H1 (cell line): ENCODE data around the gene MAPK9. TPM values are rescaled to one million over a fixed set of nuclear protein-coding genes. Genes with fewer than 3 reads are reported as not detected.

Source experiments
- CTCF ChIA-PET: fragments of 300-600 bp; sonication (Branson Sonifier 250); formaldehyde crosslinking; loops from one replicate; lab custom pipeline; 2021; ENCODE audit not compliant: partially characterized antibody; lab: Charles Lee
- POLR2A ChIA-PET: fragments of 300-600 bp; sonication (Branson Sonifier 250); formaldehyde crosslinking; loops from one replicate; lab custom pipeline; 2021; ENCODE audit warnings: inconsistent platforms; ENCODE audit not compliant: partially characterized antibody; lab: Charles Lee
- DNase-seq, 2 experiments: peaks; one replicate each; pipeline versions ENCODE4 v3.0.0 to v3.0.0-alpha.2; 2010 to 2022; ENCODE audit warnings: low spot score in 2 of 2, low read depth in 1 of 2, mixed read lengths in 1 of 2
- FAIRE-seq: peaks from 2 replicates; lab custom pipeline; 2011; peaks lifted over from hg19 to GRCh38; lab: Jason Lieb, UNC
- H2AFZ ChIP-seq: 2 replicates; pipeline ENCODE4 v1.8.1; 2012; ENCODE audit warnings: low read length, inconsistent platforms
- H2AK5ac ChIP-seq: 2 replicates; pipeline ENCODE4 v1.6.1; 2013; ENCODE audit warnings: low read depth, low read length
- H2BK120ac ChIP-seq: replicated peaks from 2 replicates; pipeline ENCODE3; 2013; ENCODE audit warnings: low read depth, low read length, inconsistent platforms
- H2BK12ac ChIP-seq: 2 replicates; pipeline ENCODE4 v1.6.1; 2013; ENCODE audit warnings: low read depth, low read length
- H2BK15ac ChIP-seq: 2 replicates; pipeline ENCODE4 v1.6.1; 2013; ENCODE audit warnings: low read length
- H2BK20ac ChIP-seq: 2 replicates; pipeline ENCODE4 v1.6.1; 2013; ENCODE audit warnings: low read length
- H2BK5ac ChIP-seq: 2 replicates; pipeline ENCODE4 v1.6.1; 2013; ENCODE audit warnings: low read depth, low read length
- H3K14ac ChIP-seq: 2 replicates; pipeline ENCODE4 v1.6.1; 2013; ENCODE audit warnings: inconsistent platforms; ENCODE audit not compliant: insufficient read length
- H3K18ac ChIP-seq: 2 replicates; pipeline ENCODE4 v1.6.1; 2013; ENCODE audit warnings: low read length; ENCODE audit errors: extremely low read depth
- H3K23ac ChIP-seq: 2 replicates; pipeline ENCODE4 v1.6.1; 2013; ENCODE audit warnings: inconsistent platforms; ENCODE audit not compliant: insufficient read length
- H3K23me2 ChIP-seq: 2 replicates; pipeline ENCODE4 v1.6.1; 2013; ENCODE audit warnings: low read depth, low read length
- H3K27ac ChIP-seq: 2 replicates; pipeline ENCODE4 v1.6.1; 2011; ENCODE audit warnings: low read depth, low read length, inconsistent platforms
- H3K27me3 ChIP-seq, 4 experiments: replicated peaks in 1 of 4; 1 replicate in 1 of 4; 2 replicates in 3 of 4; pipeline versions ENCODE4 v1.6.1 to v1.8.1; 2011 to 2013; ENCODE audit warnings: low read length in 3 of 4, mild to moderate bottlenecking in 3 of 4, inconsistent platforms in 2 of 4, mixed read lengths in 2 of 4, moderate library complexity in 1 of 4; ENCODE audit not compliant: control insufficient read depth in 3 of 4, insufficient read depth in 3 of 4; ENCODE audit errors: extremely low read depth in 1 of 4
- H3K36me3 ChIP-seq, 4 experiments: 2 replicates each; pipeline versions ENCODE4 v1.6.1 to v1.8.1; 2011 to 2013; ENCODE audit warnings: mild to moderate bottlenecking in 4 of 4, low read length in 3 of 4, moderate library complexity in 2 of 4, control low read depth in 1 of 4, inconsistent platforms in 1 of 4; ENCODE audit not compliant: insufficient read depth in 4 of 4, control insufficient read depth in 2 of 4
- H3K4ac ChIP-seq: replicated peaks from 2 replicates; pipeline ENCODE3; 2013; ENCODE audit warnings: low read length, low read depth, mixed read lengths, inconsistent platforms; ENCODE audit not compliant: insufficient read length
- H3K4me1 ChIP-seq, 4 experiments: replicated peaks in 1 of 4; 1 replicate in 1 of 4; 2 replicates in 3 of 4; pipeline versions ENCODE4 v1.6.1 to v1.8.1; 2011 to 2013; ENCODE audit warnings: low read length in 3 of 4, inconsistent platforms in 2 of 4, mixed read lengths in 1 of 4; ENCODE audit not compliant: insufficient read depth in 4 of 4, control insufficient read depth in 3 of 4
- H3K4me2 ChIP-seq, 2 experiments: 2 replicates each; pipeline versions ENCODE4 v1.6.1 to v1.8.1; 2011 to 2013; ENCODE audit warnings: low read depth in 2 of 2, low read length in 2 of 2, control low read depth in 1 of 2, inconsistent platforms in 1 of 2, mild to moderate bottlenecking in 1 of 2; ENCODE audit not compliant: insufficient read depth in 1 of 2
- H3K4me3 ChIP-seq, 4 experiments: fragments of 200-600, 300-600 bp in 1 of 4; sonication (generic), shearing (Covaris generic), sonication (Bioruptor Twin) in 1 of 4; 2 replicates each; pipeline versions ENCODE4 v1.5.1 to v1.8.1; 2011 to 2016; ENCODE audit warnings: low read length in 4 of 4, low read depth in 3 of 4, control low read depth in 2 of 4, inconsistent platforms in 2 of 4, mild to moderate bottlenecking in 2 of 4, mixed read lengths in 1 of 4, moderate library complexity in 1 of 4; ENCODE audit not compliant: insufficient read depth in 2 of 4; ENCODE audit errors: extremely low read depth in 1 of 4
- H3K56ac ChIP-seq: replicated peaks from 2 replicates; pipeline ENCODE3; 2013; ENCODE audit warnings: low read depth, mild to moderate bottlenecking, mixed read lengths, low read length, inconsistent platforms; ENCODE audit not compliant: insufficient read length
- H3K79me1 ChIP-seq: 2 replicates; pipeline ENCODE4 v1.6.1; 2013; ENCODE audit warnings: low read depth, low read length, control low read depth
- H3K79me2 ChIP-seq, 2 experiments: 2 replicates each; pipeline versions ENCODE4 v1.6.1 to v1.8.1; 2012 to 2013; ENCODE audit warnings: low read length in 2 of 2, mild to moderate bottlenecking in 2 of 2, inconsistent platforms in 1 of 2; ENCODE audit not compliant: insufficient read depth in 2 of 2, control insufficient read depth in 1 of 2
- H3K9ac ChIP-seq, 4 experiments: replicated peaks in 1 of 4; 1 replicate in 1 of 4; 2 replicates in 3 of 4; pipeline versions ENCODE4 v1.6.1 to v1.8.1; 2011 to 2013; ENCODE audit warnings: low read depth in 3 of 4, low read length in 3 of 4, control low read depth in 2 of 4, mild to moderate bottlenecking in 2 of 4, moderate library complexity in 2 of 4, inconsistent platforms in 1 of 4; ENCODE audit errors: extremely low read depth in 1 of 4
- H3K9me3 ChIP-seq, 2 experiments: 2 replicates each; pipeline versions ENCODE4 v1.6.1 to v1.8.1; 2012 to 2013; ENCODE audit warnings: mild to moderate bottlenecking in 2 of 2, moderate library complexity in 2 of 2, control low read depth in 1 of 2, inconsistent platforms in 1 of 2, low read depth in 1 of 2, low read length in 1 of 2, mixed read lengths in 1 of 2; ENCODE audit not compliant: insufficient read depth in 2 of 2
- H4K20me1 ChIP-seq, 2 experiments: replicated peaks in 1 of 2; 2 replicates each; pipeline versions ENCODE3 to v1.8.1; 2011 to 2013; ENCODE audit warnings: inconsistent platforms in 2 of 2, low read length in 2 of 2, mild to moderate bottlenecking in 1 of 2; ENCODE audit not compliant: insufficient read depth in 2 of 2, control insufficient read depth in 1 of 2
- H4K5ac ChIP-seq: 2 replicates; pipeline ENCODE4 v1.6.1; 2013; ENCODE audit warnings: low read length, low read depth, mixed read lengths, inconsistent platforms; ENCODE audit not compliant: insufficient read length
- H4K8ac ChIP-seq: 2 replicates; pipeline ENCODE4 v1.8.0; 2013; ENCODE audit warnings: mild to moderate bottlenecking, moderate library complexity, low read length, inconsistent platforms; ENCODE audit not compliant: insufficient read depth; ENCODE audit errors: extremely low read depth
- H4K91ac ChIP-seq: replicated peaks from 2 replicates; pipeline ENCODE3; 2013; ENCODE audit warnings: low read length, mixed read lengths, inconsistent platforms; ENCODE audit not compliant: insufficient read length
- GABPA ChIP-seq: IDR thresholded peaks from 2 replicates; pipeline ENCODE4 v1.6.1; 2011; ENCODE audit warnings: mild to moderate bottlenecking, low read length, moderate library complexity, borderline replicate concordance; ENCODE audit not compliant: insufficient read depth
- POLR2A ChIP-seq, 2 experiments: IDR thresholded peaks; 1 replicate in 1 of 2; 2 replicates in 1 of 2; pipeline ENCODE4 v1.6.1; 2011; ENCODE audit warnings: low read depth in 2 of 2, low read length in 2 of 2, mild to moderate bottlenecking in 2 of 2; ENCODE audit errors: control extremely low read depth in 1 of 2
- TEAD4 ChIP-seq: IDR thresholded peaks from 2 replicates; pipeline ENCODE4 v1.6.1; 2012; ENCODE audit warnings: low read depth, low read length, inconsistent platforms, mixed read lengths
- WGBS, 2 experiments: shearing (Covaris generic) in 1 of 2; methylation state at CpG; one replicate each; pipeline versions ENCODE4 v1.1.6 to v1.1.7; 2013 to 2015; ENCODE audit warnings: low lambda C conversion rate in 2 of 2, mixed read lengths in 2 of 2, inconsistent platforms in 1 of 2, low coverage in 1 of 2, missing lambda C conversion rate in 1 of 2; ENCODE audit not compliant: insufficient replicate concordance in 2 of 2, insufficient coverage in 1 of 2, insufficient read length in 1 of 2; ENCODE audit errors: extremely low coverage in 1 of 2, missing lambda C conversion rate in 1 of 2; 5-methylcytosine and 5-hydroxymethylcytosine counted together
- polyA plus RNA-seq, 7 experiments: library from polyadenylated mRNA; depleted of rRNA in 3 of 7; stranded (reverse) in 5 of 7; unstranded in 2 of 7; fragments of >200 nt in 5 of 7; fragments of 200-250 nt in 2 of 7; gene quantifications; 1 replicate in 5 of 7; 2 replicates in 1 of 7; 4 replicates in 1 of 7; pipeline versions ENCODE4 v1.2.1 to v1.2.3, GENCODE V29; 2011 to 2013; ENCODE audit warnings: missing spikeins in 2 of 7, mixed read lengths in 2 of 7
- total RNA-seq: library from RNA; stranded (reverse); fragmentation: NEBNext Ultra II Directional; extraction: Animal tissue kit (Norgen Biotek cat#: 25700); gene quantifications from 2 replicates; pipeline ENCODE4 v1.2.1, GENCODE V29; 2021

MAPK9 gene
- total and polyA plus RNA-seq, 2 of the 8 experiments (the other 6 are each of a cell fraction or from before 2014, with no cell fraction given) = 22.3 to 43.7 TPM

DNA sequence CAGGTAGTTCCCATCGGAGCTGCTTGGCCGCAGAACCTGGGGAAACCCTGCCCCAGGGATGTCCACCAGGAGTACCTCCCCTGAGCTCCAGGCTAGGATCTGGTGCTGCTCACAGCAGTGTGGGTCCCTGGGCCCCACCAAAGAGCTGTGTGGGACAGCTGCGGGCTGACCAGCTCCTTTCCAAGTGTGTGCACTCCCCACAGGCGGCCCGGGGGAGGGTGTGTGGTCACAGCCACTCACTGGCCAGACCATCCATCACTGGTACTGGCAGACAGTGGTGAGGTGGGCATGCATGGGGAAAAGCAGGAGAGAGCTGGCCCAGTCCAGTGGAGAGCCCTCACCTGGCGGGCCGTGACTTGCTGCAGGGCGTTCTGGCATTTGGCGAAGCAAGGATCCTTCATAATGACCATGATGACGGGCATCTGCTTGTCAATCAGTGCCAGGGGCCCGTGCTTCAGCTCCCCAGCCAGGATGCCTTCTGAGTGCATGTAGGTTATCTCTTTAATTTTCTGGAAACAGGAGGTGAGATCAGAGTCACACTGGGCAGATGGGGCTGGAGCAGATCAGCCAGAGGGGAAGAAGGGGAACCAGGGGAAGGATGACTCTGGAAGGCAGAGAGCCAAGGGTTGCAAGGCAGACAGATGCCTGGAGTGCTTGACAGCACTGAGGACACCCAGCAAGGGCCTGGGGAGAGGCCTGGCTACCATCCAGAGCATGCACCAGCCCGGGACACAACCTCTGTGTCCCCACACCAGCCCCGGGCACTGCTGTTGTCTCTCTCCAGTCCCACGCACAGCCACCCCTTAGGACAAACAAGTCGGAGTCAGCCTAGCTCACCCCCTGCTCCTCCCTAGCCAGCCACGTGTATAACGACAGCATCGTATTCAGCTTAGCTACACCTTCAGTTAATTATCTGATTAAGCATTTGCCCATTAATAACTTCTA is 12.8 kb upstream of the MAPK9 start:
- H3K27ac ChIP-seq = no peak overlapping the region
- no peak overlapping the region for H2BK120ac ChIP-seq
- H2BK5ac ChIP-seq = no peak overlapping the region
- no peak overlapping the region for H4K5ac ChIP-seq
- peaks cover 18 to 71% (median 54%) of the 10 kb centered on the region in 4 experiments for H3K36me3 ChIP-seq
- FAIRE-seq = no peak
- no peak overlapping the region; the same call in 1 of the 2 replicates for H4K8ac ChIP-seq
- no peak overlapping the region for H3K9ac ChIP-seq
- 94% methylated on average over 17 of the region's 18 CpGs; no CpG with 5 or more reads in 1 of the 2 experiments for WGBS, 2 experiments
- no peak overlapping the region for H3K4ac ChIP-seq
- H4K20me1 ChIP-seq = peaks cover 5 to 7% of the 10 kb centered on the region in 2 experiments
- no peak overlapping the region for H4K91ac ChIP-seq
- no peaks in the 10 kb centered on the region for H3K27me3 ChIP-seq
- H3K18ac ChIP-seq = no peak overlapping the region
- no peak overlapping the region for H3K56ac ChIP-seq
- no peak overlapping the region for H2BK20ac ChIP-seq
- no peak overlapping the region for H3K4me3 ChIP-seq
- peak in 1 of 2 experiments; percentile 16; a peak in 1 of 3 replicates for TF ChIP-seq POLR2A (IDR thresholded peaks at IDR 0.05; ENCODE audit: control extremely low read depth in 1 of 2, low read depth in 2 of 2, low read length in 2 of 2)
- TF ChIP-seq TEAD4 = no peak
- TF ChIP-seq GABPA = no peak
- DNase-seq = no peak
- no peaks in the 10 kb centered on the region for H3K79me2 ChIP-seq
- H3K79me1 ChIP-seq = no peaks in the 10 kb centered on the region; the same call in 1 of the 2 replicates
- H3K4me1 ChIP-seq = no peaks in the 10 kb centered on the region
- no peak overlapping the region for H2AFZ ChIP-seq
- H3K23me2 ChIP-seq = no peaks in the 10 kb centered on the region
- no peak overlapping the region for H3K23ac ChIP-seq
- no peak overlapping the region for H2AK5ac ChIP-seq
- no peaks in the 10 kb centered on the region for H3K9me3 ChIP-seq
- H2BK15ac ChIP-seq = no peak overlapping the region
- ChIA-PET POLR2A (interaction anchor here (1.0 to 2.8 kb wide), 4 partner anchors 9 to 12 kb away, joined by 3 to 12 read pairs (median 7); no protein-coding TSS in a partner anchor), CTCF (interaction anchor here (0.5 to 8.5 kb wide), 5 partner anchors 10 to 102 kb away, joined by 3 to 93 read pairs (median 8); no protein-coding TSS in a partner anchor)
- no peak overlapping the region for H3K4me2 ChIP-seq
- H3K14ac ChIP-seq = no peak overlapping the region
- H2BK12ac ChIP-seq = no peak overlapping the region
